HG03025 (cell line): ENCODE results near the gene FAM240A.
"Not testable (repeated sequence)": the region's sequence is repeated elsewhere in the genome, so short reads cannot be mapped to it uniquely, and the experiment has no call there.

ENCODE experiments used
- ATAC-seq: cut with Tn5 transposase; IDR thresholded peaks from one replicate; pipeline ENCODE4 v1.9.1; 2021; ENCODE audit warnings: mild to moderate bottlenecking, moderate library complexity; ENCODE audit not compliant: unreplicated experiment, low FRiP score

FAM240A gene

GRCh38 chr3:46612324-46612723 is at the start of gene FAM240A:
FAM240A (plus strand) TSS chr3:46612525; CDS start chr3:46612684, 159 bp downstream.
- ATAC-seq, result no peak

- ATAC-seq, result no peak
Observed at GRCh38 chr3:46564190-46565021, 47.9 kb upstream of the FAM240A start.

- no peak for ATAC-seq
Observed at GRCh38 chr3:46565077-46565476, 47.2 kb upstream of the FAM240A start.

- ATAC-seq, result no peak
Observed at GRCh38 chr3:46565607-46566039, 46.7 kb upstream of the FAM240A start.

GRCh38 chr3:46566040-46566641 is 46.2 kb upstream of the FAM240A start, which contains the start of gene LRRC2:
LRRC2 (minus strand) TSS chr3:46566302; CDS start chr3:46551591, 14,711 bp downstream.
- ATAC-seq, result no peak

- ATAC-seq, result no peak
Observed at GRCh38 chr3:46571684-46572083, 40.6 kb upstream of the FAM240A start.

- no peak for ATAC-seq
Observed at GRCh38 chr3:46573701-46574100, 38.6 kb upstream of the FAM240A start.

GRCh38 chr3:46574243-46574646 is 38.1 kb upstream of the FAM240A start:
- ATAC-seq, result no peak

GRCh38 chr3:46574881-46575576 is 37.3 kb upstream of the FAM240A start:
- ATAC-seq, result no peak

- no peak for ATAC-seq
Observed at GRCh38 chr3:46575577-46576222, 36.6 kb upstream of the FAM240A start.

- ATAC-seq, result no peak
Observed at GRCh38 chr3:46576386-46576785, 35.9 kb upstream of the FAM240A start.

- ATAC-seq, result no peak
Observed at GRCh38 chr3:46576879-46577278, 35.4 kb upstream of the FAM240A start.

- not testable (repeated sequence) for ATAC-seq
Observed at GRCh38 chr3:46577580-46578249, 34.6 kb upstream of the FAM240A start.

- no peak for ATAC-seq
Observed at GRCh38 chr3:46578973-46579755, 33.2 kb upstream of the FAM240A start.

- ATAC-seq, result no peak
Observed at GRCh38 chr3:46579756-46580286, 32.5 kb upstream of the FAM240A start.

GRCh38 chr3:46580675-46581074 is 31.6 kb upstream of the FAM240A start:
- no peak for ATAC-seq

- no peak for ATAC-seq
Observed at GRCh38 chr3:46584598-46585467, 27.5 kb upstream of the FAM240A start.
